Umbilical cord (tissue), 2 donors: ENCODE measurements around the gene ARPC4. TPM values are rescaled to one million over a fixed set of nuclear protein-coding genes. Genes with fewer than 3 reads are reported as not detected.

ENCODE experiments used
- DNase-seq: peaks from one replicate; pipeline ENCODE4 v3.0.0-alpha.2; 2015; ENCODE audit warnings: low spot score
- total RNA-seq: library from RNA; depleted of rRNA; stranded (reverse); fragments of >200 nt; gene quantifications from one replicate; pipeline ENCODE4 v1.2.3, GENCODE V29; 2014; ENCODE audit warnings: low replicate concordance; ENCODE audit not compliant: insufficient read depth

The ARPC4 gene
- 154 TPM for total RNA-seq

GRCh38 chr3:9792405-9793160 lies at the start of gene ARPC4, which contains the start of gene TADA3:
ARPC4 (plus strand) TSS chr3:9793082; CDS start chr3:9793122, 40 bp downstream.
TADA3 (minus strand) TSS chr3:9792473; CDS start chr3:9791466, 1,007 bp downstream.
- DNase-seq: peak; percentile 98

GRCh38 chr3:9743548-9743947 lies 49.3 kb upstream of the ARPC4 start:
- DNase-seq: no peak

GRCh38 chr3:9744162-9744561 lies 48.7 kb upstream of the ARPC4 start:
- DNase-seq: no peak

- no peak for DNase-seq
Observed at GRCh38 chr3:9745521-9745920, 47.4 kb upstream of the ARPC4 start.

GRCh38 chr3:9746330-9746729 lies 46.6 kb upstream of the ARPC4 start:
- DNase-seq: peak; percentile 54

- no peak for DNase-seq
Observed at GRCh38 chr3:9747267-9747666, 45.6 kb upstream of the ARPC4 start.

GRCh38 chr3:9748031-9748430 lies 44.9 kb upstream of the ARPC4 start:
- no peak for DNase-seq

GRCh38 chr3:9749296-9749644 lies 43.6 kb upstream of the ARPC4 start:
- no peak for DNase-seq

- peak; percentile 99 for DNase-seq
Observed at GRCh38 chr3:9749645-9750555, 43.0 kb upstream of the ARPC4 start, which contains the start of gene OGG1. OGG1 (plus strand) TSS chr3:9749952; CDS start chr3:9750287, 335 bp downstream.

- DNase-seq: no peak
Observed at GRCh38 chr3:9750556-9751411, 42.1 kb upstream of the ARPC4 start.

GRCh38 chr3:9754678-9755077 lies 38.2 kb upstream of the ARPC4 start:
- DNase-seq: no peak

GRCh38 chr3:9757427-9757826 lies 35.5 kb upstream of the ARPC4 start:
- DNase-seq: no peak

GRCh38 chr3:9760779-9761505 lies 31.9 kb upstream of the ARPC4 start:
- DNase-seq: no peak

- DNase-seq: no peak
Observed at GRCh38 chr3:9761919-9762318, 31.0 kb upstream of the ARPC4 start.

- DNase-seq: no peak
Observed at GRCh38 chr3:9762871-9763270, 30.0 kb upstream of the ARPC4 start.

- DNase-seq: no peak
Observed at GRCh38 chr3:9765865-9766264, 27.0 kb upstream of the ARPC4 start.

- DNase-seq: no peak
Observed at GRCh38 chr3:9767418-9767817, 25.5 kb upstream of the ARPC4 start.

GRCh38 chr3:9768141-9768775 lies 24.6 kb upstream of the ARPC4 start:
- no peak for DNase-seq

GRCh38 chr3:9769012-9769411 lies 23.9 kb upstream of the ARPC4 start:
- no peak for DNase-seq
